ENCODE data around the gene GPR17.

The GPR17 gene

GRCh38 chr2:127641846-127642507 is 4.0 kb upstream of the GPR17 start:
- DNase-seq (ENCODE audit: low spot score), result no peak

GRCh38 chr2:127642706-127643438 is 3.1 kb upstream of the GPR17 start:
- DNase-seq (ENCODE audit: low spot score), result no peak

GRCh38 chr2:127643439-127644065 is 2.4 kb upstream of the GPR17 start:
- DNase-seq (ENCODE audit: low spot score), result no peak

- no peak for DNase-seq (ENCODE audit: low spot score)
These were observed 1.6 kb upstream of the GPR17 start for GRCh38 chr2:127644066-127645025.

- DNase-seq (ENCODE audit: low spot score), result no peak
These were observed 943 bp upstream of the GPR17 start for GRCh38 chr2:127645026-127645394.

GRCh38 chr2:127646487-127647241 is 711 bp downstream of the GPR17 start:
- DNase-seq (ENCODE audit: low spot score), result no peak

GRCh38 chr2:127647242-127648190 is 1.6 kb downstream of the GPR17 start:
- DNase-seq (ENCODE audit: low spot score), result no peak

GRCh38 chr2:127648321-127648720 is 2.4 kb downstream of the GPR17 start:
- no peak for DNase-seq (ENCODE audit: low spot score)

GRCh38 chr2:127649100-127649611 is 3.2 kb downstream of the GPR17 start:
- no peak for DNase-seq (ENCODE audit: low spot score)

GRCh38 chr2:127649684-127650040 is 3.7 kb downstream of the GPR17 start:
- DNase-seq (ENCODE audit: low spot score), result no peak

- no peak for DNase-seq (ENCODE audit: low spot score)
These were observed 4.3 kb downstream of the GPR17 start for GRCh38 chr2:127650041-127650784.

- DNase-seq (ENCODE audit: low spot score), result no peak
These were observed 4.9 kb downstream of the GPR17 start for GRCh38 chr2:127650785-127651380.

GRCh38 chr2:127651381-127651809 is 5.4 kb downstream of the GPR17 start:
- DNase-seq (ENCODE audit: low spot score), result no peak

GRCh38 chr2:127651971-127652550 is 6.1 kb downstream of the GPR17 start:
- DNase-seq (ENCODE audit: low spot score), result no peak

- no peak for DNase-seq (ENCODE audit: low spot score)
These were observed 6.9 kb downstream of the GPR17 start for GRCh38 chr2:127652786-127653357.

- no peak for DNase-seq (ENCODE audit: low spot score)
These were observed 7.6 kb downstream of the GPR17 start for GRCh38 chr2:127653421-127654083.

GRCh38 chr2:127654084-127654837 is 8.3 kb downstream of the GPR17 start:
- DNase-seq (ENCODE audit: low spot score), result no peak

Measured in left forelimb (tissue), 1 donor.